ENCODE results near the gene CACNA1S. TPM values are rescaled to one million over a fixed set of nuclear protein-coding genes. Genes with fewer than 3 reads are reported as not detected.
A peak's percentile ranks its signal among the peaks of the same experiment; 100 is the strongest.

Gene CACNA1S
- total RNA-seq, 2 experiments from 2014 or later: not detected

GRCh38 chr1:201021630-201022492 lies 90.4 kb downstream of the CACNA1S start:
- BruUV-seq (replicated peaks): TSS peak; percentile 52
- Histone ChIP-seq H4K20me1 (ENCODE audit: insufficient read depth, low read length) (no peaks in the 10 kb centered on the region), H2AFZ (ENCODE audit: low read length) (no peak overlapping the region), H3K4me3 (ENCODE audit: low read depth, low read length, poor library complexity, severe bottlenecking) (peak overlapping the region; percentile 80), H3K4me2 (ENCODE audit: low read length) (peak overlapping the region; percentile 90), H3K36me3 (ENCODE audit: insufficient read depth, low read length) (no peaks in the 10 kb centered on the region), H3K79me2 (ENCODE audit: insufficient read depth, low read depth, low read length) (peaks cover 41% of the 10 kb centered on the region), H3K9me2 (ENCODE audit: insufficient read depth, low read length) (no peaks in the 10 kb centered on the region), H3K4me1 (ENCODE audit: insufficient read depth, low read length, poor library complexity, severe bottlenecking) (peaks cover 86% of the 10 kb centered on the region), H3K9me3 (ENCODE audit: low read length) (no peaks in the 10 kb centered on the region), H3K27ac (ENCODE audit: low read depth, low read length, poor library complexity, severe bottlenecking) (peak overlapping the region; percentile 97)
- ChIA-PET CTCF (ENCODE audit: unreplicated experiment) (interaction anchor here (0.6 to 1.5 kb wide), 5 partner anchors 12 to 50 kb away, joined by 3 to 12 read pairs (median 3); no protein-coding TSS in a partner anchor), POLR2A (interaction anchor here (0.6 to 1.1 kb wide), 3 partner anchors 14 to 954 kb away, joined by 3 to 4 read pairs (median 3); no protein-coding TSS in a partner anchor)
- intact Hi-C loops (cut with micrococcal nuclease; ENCODE audit: unreplicated experiment): loop anchor here (5.0 to 10.0 kb wide), 3 partner anchors 355 to 485 kb away; partner anchors contain the start of genes CSRP1, DDX59 and KIF14
- peak; percentile 79 for DNase-seq (ENCODE audit: low spot score)
- TF ChIP-seq, protein P1, sequence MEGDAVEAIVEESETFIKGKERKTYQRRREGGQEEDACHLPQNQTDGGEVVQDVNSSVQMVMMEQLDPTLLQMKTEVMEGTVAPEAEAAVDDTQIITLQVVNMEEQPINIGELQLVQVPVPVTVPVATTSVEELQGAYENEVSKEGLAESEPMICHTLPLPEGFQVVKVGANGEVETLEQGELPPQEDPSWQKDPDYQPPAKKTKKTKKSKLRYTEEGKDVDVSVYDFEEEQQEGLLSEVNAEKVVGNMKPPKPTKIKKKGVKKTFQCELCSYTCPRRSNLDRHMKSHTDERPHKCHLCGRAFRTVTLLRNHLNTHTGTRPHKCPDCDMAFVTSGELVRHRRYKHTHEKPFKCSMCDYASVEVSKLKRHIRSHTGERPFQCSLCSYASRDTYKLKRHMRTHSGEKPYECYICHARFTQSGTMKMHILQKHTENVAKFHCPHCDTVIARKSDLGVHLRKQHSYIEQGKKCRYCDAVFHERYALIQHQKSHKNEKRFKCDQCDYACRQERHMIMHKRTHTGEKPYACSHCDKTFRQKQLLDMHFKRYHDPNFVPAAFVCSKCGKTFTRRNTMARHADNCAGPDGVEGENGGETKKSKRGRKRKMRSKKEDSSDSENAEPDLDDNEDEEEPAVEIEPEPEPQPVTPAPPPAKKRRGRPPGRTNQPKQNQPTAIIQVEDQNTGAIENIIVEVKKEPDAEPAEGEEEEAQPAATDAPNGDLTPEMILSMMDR (conservative IDR thresholded peaks at IDR 0.05; ENCODE audit: low read length): no peak
- TF ChIP-seq EZH2phosphoT487 (IDR thresholded peaks at IDR 0.05; ENCODE audit: borderline replicate concordance, low read depth, low read length): no peak

DNA sequence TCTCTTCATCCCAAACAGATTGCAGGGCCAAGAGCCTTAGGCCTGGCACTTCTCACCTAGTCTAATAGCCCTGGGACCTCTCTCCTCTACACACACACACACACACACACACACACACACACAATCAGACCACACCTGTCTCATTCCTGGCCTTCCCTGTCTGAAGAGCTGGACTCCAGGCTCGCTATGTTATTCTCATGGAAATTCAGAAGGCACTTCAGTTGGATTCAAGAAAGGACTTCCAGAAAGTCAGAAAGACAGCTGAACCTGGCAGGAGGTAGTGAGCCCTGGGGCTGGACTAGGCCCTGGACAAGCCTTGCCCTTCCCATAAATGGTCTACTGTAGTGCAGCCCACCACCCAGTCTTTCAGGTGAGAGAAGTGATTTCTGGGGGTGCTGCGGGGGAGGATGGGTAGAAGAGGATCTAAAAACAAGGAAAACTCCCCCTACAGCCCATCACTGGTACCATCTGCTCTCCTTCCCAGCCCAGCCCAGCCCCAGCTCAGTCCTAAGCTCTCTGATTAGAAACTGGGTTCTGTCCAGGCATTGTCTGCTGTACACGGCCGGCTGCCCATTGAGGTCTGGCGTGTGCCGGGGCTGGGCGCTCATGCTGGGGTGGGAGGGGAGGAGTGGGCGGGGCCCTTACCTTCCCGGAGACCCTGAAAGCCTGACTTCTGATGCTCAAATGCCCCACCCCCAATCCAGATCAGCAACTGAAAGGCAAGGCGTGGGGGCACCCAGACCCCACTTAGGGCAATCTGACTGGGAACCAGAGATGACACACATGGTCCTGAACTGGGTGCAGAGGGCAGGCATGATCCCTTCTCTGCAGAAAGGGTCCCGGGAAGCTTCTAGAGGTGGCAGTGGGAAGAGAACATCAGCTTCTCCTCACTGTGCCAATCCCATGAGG lies 91.3 kb downstream of the CACNA1S start:
- Histone ChIP-seq H3K9me2 (ENCODE audit: insufficient read depth, low read length) (no peaks in the 10 kb centered on the region), H3K79me2 (ENCODE audit: insufficient read depth, low read depth, low read length) (peaks cover 41% of the 10 kb centered on the region), H3K27ac (ENCODE audit: low read depth, low read length, poor library complexity, severe bottlenecking) (peak overlapping the region; percentile 97), H3K4me2 (ENCODE audit: low read length) (peak overlapping the region; percentile 90), H3K4me1 (ENCODE audit: insufficient read depth, low read length, poor library complexity, severe bottlenecking) (peaks cover 86% of the 10 kb centered on the region), H4K20me1 (ENCODE audit: insufficient read depth, low read length) (no peaks in the 10 kb centered on the region), H3K36me3 (ENCODE audit: insufficient read depth, low read length) (no peaks in the 10 kb centered on the region), H3K4me3 (ENCODE audit: low read depth, low read length, poor library complexity, severe bottlenecking) (peak overlapping the region; percentile 80), H2AFZ (ENCODE audit: low read length) (no peak overlapping the region), H3K9me3 (ENCODE audit: low read length) (no peaks in the 10 kb centered on the region)
- POLR2A ChIA-PET: interaction anchor here (0.7 to 1.6 kb wide), 9 partner anchors 12 to 1043 kb away, joined by 3 to 8 read pairs (median 4); partner anchors contain the start of gene DDX59
- intact Hi-C loops (cut with micrococcal nuclease; ENCODE audit: unreplicated experiment): loop anchor here (5.0 to 10.0 kb wide), 3 partner anchors 354 to 486 kb away; partner anchors contain the start of genes CSRP1, DDX59 and KIF14
- no TSS peak for BruUV-seq (replicated peaks)
- CTCF ChIA-PET (ENCODE audit: unreplicated experiment): interaction anchor here (0.5 to 1.8 kb wide), 11 partner anchors 12 to 1140 kb away, joined by 3 to 7 read pairs (median 3); no protein-coding TSS in a partner anchor
- peak; percentile 55 for DNase-seq (ENCODE audit: low spot score)
- no peak for TF ChIP-seq EZH2phosphoT487 (IDR thresholded peaks at IDR 0.05; ENCODE audit: borderline replicate concordance, low read depth, low read length)
- TF ChIP-seq, protein P1 (conservative IDR thresholded peaks at IDR 0.05; ENCODE audit: low read length): peak; percentile 64
